ENCODE measurements around the gene GAMT. TPM values are rescaled to one million over a fixed set of nuclear protein-coding genes. Genes with fewer than 3 reads are reported as not detected.

The GAMT gene
- total RNA-seq, 2 experiments from 2014 or later: 11.0 to 13.0 TPM

DNA sequence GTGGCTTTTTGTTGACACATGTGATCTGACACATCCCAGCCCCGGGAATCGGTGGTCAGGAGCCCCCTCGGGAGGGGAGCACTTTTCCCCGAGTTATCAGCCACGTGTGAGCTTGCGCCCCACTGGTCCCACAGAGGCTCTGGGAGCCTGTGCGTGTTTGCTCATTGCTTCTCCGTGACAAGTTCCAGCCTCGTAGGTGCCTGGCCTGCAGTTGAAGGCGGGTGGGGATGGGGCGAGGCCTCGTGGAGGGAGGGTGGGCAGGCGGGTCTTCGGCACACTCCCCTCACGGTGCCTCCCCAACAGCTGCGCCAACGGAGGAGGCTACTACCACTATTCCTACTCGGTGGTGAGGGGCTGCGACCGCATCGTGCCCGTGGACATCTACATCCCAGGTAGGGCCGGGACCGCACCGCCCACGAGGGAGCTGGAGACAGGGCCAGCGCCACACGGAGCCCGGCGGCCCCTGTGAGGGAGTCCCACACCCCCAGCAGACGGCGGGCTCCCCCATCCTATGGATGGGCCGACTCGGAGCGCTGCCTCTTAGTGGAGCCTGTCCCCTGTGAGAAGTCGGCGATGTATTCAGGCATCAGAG, 8.3 kb downstream of the GAMT start:
- H3K9me3 Mint-ChIP-seq: no peaks in the 10 kb centered on the region

DNA sequence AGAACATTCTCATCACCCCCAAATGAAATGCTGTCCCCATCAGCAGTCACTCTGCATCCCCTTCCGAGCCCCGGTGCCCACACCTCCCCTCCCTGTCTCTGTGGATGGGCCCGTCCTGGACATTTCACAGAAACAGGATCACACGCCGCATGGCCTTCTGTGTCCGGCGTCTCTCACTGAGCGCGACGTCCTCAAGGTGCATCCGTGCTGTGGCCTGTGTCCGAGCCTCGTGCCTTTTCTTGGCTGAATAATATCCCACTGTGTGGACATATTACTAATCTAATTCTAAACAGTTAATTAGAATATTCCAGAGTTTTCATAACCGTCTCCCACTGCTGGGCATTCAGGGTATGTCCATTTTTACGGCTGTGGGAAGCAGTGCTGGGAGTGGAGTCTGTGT, 8.9 kb downstream of the GAMT start:
- no peak overlapping the region for H3K4me3 ChIP-seq (ENCODE audit: low read length)
- ATAC-seq (ENCODE audit: poor library complexity) (no peak), DNase-seq (no peak)
- H3K36me3 Mint-ChIP-seq (ENCODE audit: low read depth): peaks cover 31% of the 10 kb centered on the region
- intact Hi-C loops (cut with DNase I, micrococcal nuclease): no loop called here
- H3K4me1 Mint-ChIP-seq (ENCODE audit: low read depth): no peaks in the 10 kb centered on the region
- no peaks in the 10 kb centered on the region for H3K27me3 Mint-ChIP-seq
- H3K9me3 ChIP-seq (ENCODE audit: control insufficient read depth in 1 of 2, insufficient read depth in 1 of 2, low read length in 2 of 2): no peaks in the 10 kb centered on the region
- POLR2A ChIA-PET: no interaction called here
- no peaks in the 10 kb centered on the region for H3K9me3 Mint-ChIP-seq
- no peak overlapping the region for H3K27ac Mint-ChIP-seq
- CTCF ChIA-PET: no interaction called here
- no peak overlapping the region for H3K4me3 Mint-ChIP-seq
- TF ChIP-seq, protein P1, sequence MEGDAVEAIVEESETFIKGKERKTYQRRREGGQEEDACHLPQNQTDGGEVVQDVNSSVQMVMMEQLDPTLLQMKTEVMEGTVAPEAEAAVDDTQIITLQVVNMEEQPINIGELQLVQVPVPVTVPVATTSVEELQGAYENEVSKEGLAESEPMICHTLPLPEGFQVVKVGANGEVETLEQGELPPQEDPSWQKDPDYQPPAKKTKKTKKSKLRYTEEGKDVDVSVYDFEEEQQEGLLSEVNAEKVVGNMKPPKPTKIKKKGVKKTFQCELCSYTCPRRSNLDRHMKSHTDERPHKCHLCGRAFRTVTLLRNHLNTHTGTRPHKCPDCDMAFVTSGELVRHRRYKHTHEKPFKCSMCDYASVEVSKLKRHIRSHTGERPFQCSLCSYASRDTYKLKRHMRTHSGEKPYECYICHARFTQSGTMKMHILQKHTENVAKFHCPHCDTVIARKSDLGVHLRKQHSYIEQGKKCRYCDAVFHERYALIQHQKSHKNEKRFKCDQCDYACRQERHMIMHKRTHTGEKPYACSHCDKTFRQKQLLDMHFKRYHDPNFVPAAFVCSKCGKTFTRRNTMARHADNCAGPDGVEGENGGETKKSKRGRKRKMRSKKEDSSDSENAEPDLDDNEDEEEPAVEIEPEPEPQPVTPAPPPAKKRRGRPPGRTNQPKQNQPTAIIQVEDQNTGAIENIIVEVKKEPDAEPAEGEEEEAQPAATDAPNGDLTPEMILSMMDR (IDR thresholded peaks at IDR 0.05): no peak
- H3K27me3 ChIP-seq (ENCODE audit: control insufficient read depth in 1 of 2, insufficient read depth in 2 of 2, low read length in 2 of 2): no peaks in the 10 kb centered on the region
- no peak overlapping the region for H3K27ac ChIP-seq (ENCODE audit: low read depth in 1 of 2, low read length in 2 of 2)
- peaks cover 46% of the 10 kb centered on the region for H3K36me3 ChIP-seq (ENCODE audit: insufficient read depth, low read length)
- peaks cover 12% of the 10 kb centered on the region for H3K4me1 ChIP-seq (ENCODE audit: insufficient read depth, low read length)

More for the DNA sequence above, 8.3 kb downstream of the GAMT start:
- Histone ChIP-seq H3K4me3 (ENCODE audit: low read length) (no peak overlapping the region), H3K36me3 (ENCODE audit: insufficient read depth, low read length) (peaks cover 46% of the 10 kb centered on the region), H3K9me3 (ENCODE audit: control insufficient read depth in 1 of 2, insufficient read depth in 1 of 2, low read length in 2 of 2) (no peaks in the 10 kb centered on the region), H3K27ac (ENCODE audit: low read depth in 1 of 2, low read length in 2 of 2) (no peak overlapping the region), H3K27me3 (ENCODE audit: control insufficient read depth in 1 of 2, insufficient read depth in 2 of 2, low read length in 2 of 2) (no peaks in the 10 kb centered on the region), H3K4me1 (ENCODE audit: insufficient read depth, low read length) (peaks cover 12% of the 10 kb centered on the region)
- no peaks in the 10 kb centered on the region for H3K4me1 Mint-ChIP-seq (ENCODE audit: low read depth)
- no peak overlapping the region for H3K27ac Mint-ChIP-seq
- H3K36me3 Mint-ChIP-seq (ENCODE audit: low read depth): peaks cover 31% of the 10 kb centered on the region
- TF ChIP-seq, protein P1 (IDR thresholded peaks at IDR 0.05): no peak
- DNase-seq (no peak), ATAC-seq (ENCODE audit: poor library complexity) (no peak)
- POLR2A ChIA-PET: no interaction called here
- no peak overlapping the region for H3K4me3 Mint-ChIP-seq
- no peaks in the 10 kb centered on the region for H3K27me3 Mint-ChIP-seq
- CTCF ChIA-PET: no interaction called here
- intact Hi-C loops (cut with DNase I, micrococcal nuclease): no loop called here

DNA sequence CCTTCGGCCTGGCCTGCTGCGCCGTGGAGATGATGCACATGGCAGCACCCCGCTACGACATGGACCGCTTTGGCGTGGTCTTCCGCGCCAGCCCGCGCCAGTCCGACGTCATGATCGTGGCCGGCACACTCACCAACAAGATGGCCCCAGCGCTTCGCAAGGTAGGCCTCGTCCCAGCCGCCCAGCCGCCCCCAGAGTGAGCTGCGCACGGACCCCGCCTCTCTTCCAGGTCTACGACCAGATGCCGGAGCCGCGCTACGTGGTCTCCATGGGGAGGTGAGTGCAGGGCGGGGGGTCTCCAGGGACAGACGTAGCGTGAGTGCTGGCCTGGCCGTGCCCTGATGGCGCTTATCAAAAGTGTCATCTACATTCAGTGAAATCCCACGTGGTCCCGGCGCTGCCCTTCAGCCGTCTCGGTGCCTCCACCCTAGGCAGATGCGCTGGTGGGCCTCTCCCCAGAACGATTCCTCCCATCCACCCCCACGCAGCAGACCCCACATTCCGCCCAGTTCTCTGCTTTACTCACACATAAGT, 10.4 kb downstream of the GAMT start:
- TF ChIP-seq, protein P1 (IDR thresholded peaks at IDR 0.05): no peak
- ChIA-PET CTCF (no interaction called here), POLR2A (no interaction called here)
- no peaks in the 10 kb centered on the region for H3K4me1 Mint-ChIP-seq (ENCODE audit: low read depth)
- peaks cover 39% of the 10 kb centered on the region for H3K36me3 Mint-ChIP-seq (ENCODE audit: low read depth)
- H3K27ac Mint-ChIP-seq: no peak overlapping the region
- intact Hi-C loops (cut with DNase I, micrococcal nuclease): no loop called here
- Histone ChIP-seq H3K27ac (ENCODE audit: low read depth in 1 of 2, low read length in 2 of 2) (no peak overlapping the region), H3K36me3 (ENCODE audit: insufficient read depth, low read length) (peaks cover 56% of the 10 kb centered on the region), H3K4me3 (ENCODE audit: low read length) (no peak overlapping the region), H3K27me3 (ENCODE audit: control insufficient read depth in 1 of 2, insufficient read depth in 2 of 2, low read length in 2 of 2) (no peaks in the 10 kb centered on the region), H3K4me1 (ENCODE audit: insufficient read depth, low read length) (peaks cover 8% of the 10 kb centered on the region), H3K9me3 (ENCODE audit: control insufficient read depth in 1 of 2, insufficient read depth in 1 of 2, low read length in 2 of 2) (no peaks in the 10 kb centered on the region)
- no peaks in the 10 kb centered on the region for H3K9me3 Mint-ChIP-seq
- no peak overlapping the region for H3K4me3 Mint-ChIP-seq
- no peak for ATAC-seq (ENCODE audit: poor library complexity)
- no peaks in the 10 kb centered on the region for H3K27me3 Mint-ChIP-seq
- DNase-seq: no peak

Data from CD4-positive, alpha-beta T cell (primary cell).